Activated T-helper 9 cell treated with anti-CD3 and anti-CD28 coated beads, Interleukin-2, amount 50 U/mL, for 16 hours (primary cell): ENCODE results near the gene ARHGAP25.
A peak's percentile ranks its signal among the peaks of the same experiment; 100 is the strongest.

Experiments used
- DNase-seq: peaks from one replicate; pipeline ENCODE4 v3.0.0-alpha.2; 2020; ENCODE audit warnings: low read depth

ARHGAP25 gene

DNA sequence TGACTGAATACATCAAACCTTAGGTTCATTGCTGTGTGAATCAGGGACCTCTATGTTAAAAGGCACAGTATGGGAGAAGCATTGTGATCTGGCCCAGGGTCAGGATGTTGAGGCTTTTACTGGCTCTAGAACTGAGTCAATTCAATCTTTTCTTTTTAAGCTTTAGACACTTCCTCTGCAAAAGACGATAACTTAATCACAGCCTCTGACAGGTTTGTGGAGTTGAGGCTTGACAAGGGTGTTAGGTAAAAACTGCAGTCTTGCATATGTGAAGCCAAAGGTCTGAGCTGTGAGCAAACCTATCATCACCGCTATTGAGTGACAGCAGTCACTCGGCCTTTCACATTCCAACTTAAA lies 17.3 kb upstream of the ARHGAP25 start:
- no peak for DNase-seq

DNA sequence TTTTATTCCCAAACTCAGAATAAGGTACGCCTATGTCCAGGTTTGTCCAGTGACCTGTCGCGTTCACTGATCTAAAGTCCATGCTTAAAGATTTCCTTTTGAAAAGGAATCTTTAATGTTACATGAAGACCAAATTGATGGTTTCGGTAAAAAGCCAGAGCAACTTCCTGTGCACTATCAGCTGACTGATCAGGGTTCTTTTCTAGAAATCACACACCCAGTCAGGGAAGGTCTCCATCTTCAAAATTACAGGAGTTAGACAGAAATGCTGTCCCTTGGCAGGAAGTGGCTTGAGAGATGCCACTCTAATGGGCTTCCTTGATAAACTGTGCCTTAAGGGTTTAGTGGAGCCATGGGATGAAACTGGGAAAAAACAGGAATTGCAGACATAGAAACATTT lies 14.7 kb upstream of the ARHGAP25 start:
- no peak for DNase-seq

DNA sequence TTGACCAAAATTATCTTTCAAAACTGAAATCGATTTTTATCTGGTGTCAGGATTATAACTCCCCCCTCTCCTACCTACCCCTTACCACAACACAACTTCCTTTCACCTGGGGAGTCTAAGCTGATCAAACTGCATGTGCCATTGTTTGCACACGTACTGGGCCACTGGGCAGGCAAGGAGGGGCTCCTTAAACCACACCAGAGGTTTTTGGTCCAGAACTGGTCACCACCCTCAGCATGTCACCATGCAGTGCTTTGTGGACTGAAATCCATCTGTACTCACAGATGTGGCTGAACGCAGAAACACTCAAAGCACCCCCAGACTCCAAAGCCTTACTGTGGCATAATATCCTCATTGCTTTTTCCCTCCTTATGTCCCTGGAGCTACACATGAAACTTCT lies 13.9 kb upstream of the ARHGAP25 start:
- no peak for DNase-seq

DNA sequence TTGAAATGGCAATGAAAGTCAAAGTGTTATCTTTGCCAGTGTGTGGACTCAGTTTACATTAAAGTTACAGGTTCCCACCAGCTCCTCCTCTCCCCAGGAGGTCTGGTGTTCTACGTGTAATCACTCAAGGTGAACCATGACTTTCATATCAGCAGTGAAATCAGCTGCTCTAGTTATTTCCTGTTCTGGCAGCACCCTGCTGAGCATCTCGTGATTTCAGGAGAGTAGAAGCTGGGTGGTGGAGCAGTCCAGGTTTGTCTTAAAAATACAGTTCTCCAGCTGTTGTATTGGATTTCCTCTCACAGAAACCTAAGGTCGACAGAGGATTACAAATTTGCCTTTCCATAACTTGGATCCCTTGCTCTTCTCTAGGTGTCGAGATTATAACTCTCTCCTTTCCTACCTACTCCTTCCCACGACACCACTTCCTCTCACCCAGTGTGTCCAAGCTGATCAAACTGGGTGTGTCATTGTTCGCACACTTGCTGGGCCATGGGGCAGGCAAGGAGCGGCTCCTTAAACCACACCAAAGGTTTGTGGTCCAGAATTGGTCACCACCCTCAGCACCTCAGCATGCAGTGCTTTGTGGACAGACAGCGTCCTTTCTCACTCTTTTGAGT lies 13.0 kb upstream of the ARHGAP25 start:
- no peak for DNase-seq

DNA sequence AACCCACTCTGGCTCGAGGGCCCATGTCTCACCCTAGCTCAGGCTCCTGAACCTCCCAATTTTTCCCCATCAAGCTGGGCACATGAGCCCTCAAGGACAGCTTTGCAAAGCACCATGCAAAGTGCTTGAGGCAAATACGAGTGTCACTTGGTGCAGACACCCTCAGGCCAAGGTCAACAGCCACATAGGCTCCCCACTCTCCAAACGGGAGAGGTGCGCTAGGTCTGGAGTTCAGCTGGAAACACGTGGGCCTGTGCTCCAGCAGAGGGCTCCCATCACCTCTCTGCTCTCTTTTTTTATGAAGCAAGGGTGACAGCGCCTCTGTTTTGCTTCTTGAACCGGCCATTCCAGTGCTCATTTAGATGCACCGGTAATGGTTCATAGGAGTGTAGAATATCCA lies 11.9 kb upstream of the ARHGAP25 start:
- no peak for DNase-seq

DNA sequence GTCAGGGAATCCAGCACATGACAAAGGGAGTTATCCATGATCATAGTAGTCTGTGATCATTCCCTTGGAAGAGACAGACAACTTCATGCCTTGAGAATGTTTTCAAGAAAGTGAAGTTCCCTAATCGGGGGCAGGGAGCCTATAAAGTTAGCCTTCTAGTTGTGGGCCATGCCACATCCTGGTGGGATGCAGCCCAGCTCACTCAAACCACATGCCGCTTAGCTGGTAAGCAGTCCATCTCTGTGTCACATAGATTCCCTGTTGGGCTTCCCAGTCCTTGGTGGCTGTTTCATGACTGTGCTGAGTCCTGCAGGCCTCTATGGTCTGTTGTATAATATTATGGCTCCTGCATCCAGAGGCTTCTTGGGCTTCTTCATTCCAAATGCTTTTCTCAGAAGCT lies 11.4 kb upstream of the ARHGAP25 start:
- DNase-seq: no peak

DNA sequence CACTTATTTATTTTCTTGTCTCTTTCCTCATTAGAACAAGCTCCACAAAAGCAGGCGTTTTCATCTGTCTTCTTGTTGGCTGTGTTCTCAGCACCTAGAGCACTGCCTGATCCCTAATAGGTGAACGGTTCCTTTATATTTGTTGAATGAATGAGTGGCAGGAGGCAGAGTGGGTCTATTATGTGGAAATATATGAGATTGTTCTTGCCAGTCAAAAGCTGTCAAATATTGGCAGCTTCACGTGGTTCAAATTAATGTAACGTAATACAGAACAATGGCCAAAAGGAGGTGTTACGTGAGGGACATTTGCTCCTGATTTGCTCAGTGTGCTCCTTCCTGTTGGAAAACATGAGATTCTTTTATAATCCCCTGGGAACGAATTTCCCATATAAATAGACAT lies 8.5 kb upstream of the ARHGAP25 start:
- DNase-seq: no peak

DNA sequence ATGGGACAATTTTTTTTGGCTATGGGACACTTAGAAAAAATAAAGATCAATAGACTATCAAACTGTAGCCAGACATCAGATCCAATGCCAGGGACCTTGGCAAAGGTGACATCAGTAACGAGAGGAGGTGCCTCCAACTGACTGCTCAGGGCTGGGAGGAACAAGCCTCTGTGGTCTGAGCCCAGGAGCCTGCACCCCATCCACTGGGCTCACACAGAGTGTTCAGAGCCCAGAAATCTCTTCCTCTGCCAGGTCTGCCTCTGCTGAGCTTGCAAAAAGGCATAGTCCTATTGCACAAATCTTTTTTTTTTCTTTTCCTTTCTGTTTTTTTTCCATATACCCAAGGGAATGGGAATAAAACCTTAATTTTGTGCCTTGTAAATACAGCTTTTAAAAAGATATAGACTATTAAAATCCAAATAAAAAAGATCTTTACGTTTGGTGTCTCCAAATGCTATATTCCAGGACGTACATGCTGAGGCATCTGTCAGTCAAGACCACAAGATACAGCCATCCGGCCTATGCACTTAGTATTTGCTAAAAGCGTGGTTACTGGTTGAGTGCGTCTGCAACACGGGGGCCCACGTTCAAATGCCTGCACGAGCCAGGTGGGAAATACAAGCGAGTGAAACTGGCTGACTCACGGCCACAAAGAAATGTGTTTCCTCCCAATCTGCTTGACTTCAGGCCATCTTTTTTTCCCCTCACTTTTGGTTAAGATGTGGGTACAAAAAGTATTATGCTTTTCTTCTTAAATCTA lies 7.8 kb upstream of the ARHGAP25 start:
- DNase-seq: peak; percentile 73

DNA sequence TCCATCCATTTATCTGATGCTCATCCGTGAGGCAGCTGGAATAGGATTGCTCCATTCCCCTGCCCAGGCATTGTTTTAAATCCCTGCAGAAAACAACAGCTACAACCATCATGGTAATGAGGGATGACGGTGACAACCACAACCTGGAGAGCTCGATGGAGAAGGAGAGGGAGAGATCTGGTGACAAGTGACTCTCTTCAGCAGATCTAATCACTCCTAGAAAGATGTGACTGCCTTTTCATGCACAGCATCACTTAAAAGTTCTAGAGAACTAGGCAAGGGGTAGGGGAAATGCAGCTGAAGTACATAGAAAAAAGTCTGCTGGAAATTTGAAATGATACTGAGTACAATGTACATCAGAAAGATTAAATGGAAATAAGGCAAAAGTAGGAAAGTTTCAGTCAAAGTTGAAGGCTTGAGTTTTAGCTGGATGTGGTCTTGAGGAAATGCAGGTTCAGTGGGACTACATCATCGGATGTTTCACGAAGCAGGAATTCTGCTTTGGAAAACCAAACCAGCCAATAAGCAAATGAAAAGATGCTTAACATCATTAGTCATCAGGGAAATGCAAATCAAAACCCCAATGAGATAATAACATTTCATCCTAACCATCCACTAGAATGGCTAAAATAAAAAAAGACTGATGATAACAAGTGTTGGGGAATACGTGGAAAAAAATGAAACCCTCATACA lies 6.8 kb upstream of the ARHGAP25 start:
- no peak for DNase-seq

DNA sequence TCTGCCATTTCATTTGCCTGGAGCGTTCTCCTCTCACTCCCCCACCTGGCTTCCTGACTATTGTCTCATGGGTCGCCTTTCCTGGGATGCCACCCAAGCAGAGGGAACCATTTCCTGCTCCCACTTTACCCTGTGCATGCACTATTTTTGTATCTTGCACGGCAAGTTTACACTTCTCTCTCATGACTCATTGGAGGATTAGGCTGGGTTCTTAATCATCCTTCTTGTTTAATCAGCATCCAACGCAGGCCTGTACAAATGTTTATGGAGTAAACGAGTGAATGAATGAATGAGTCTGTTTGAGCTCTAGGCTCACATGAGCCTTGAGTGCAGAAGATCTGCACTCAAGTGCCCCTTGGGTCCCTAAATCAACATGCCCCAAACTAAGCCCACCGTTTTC lies 3.8 kb upstream of the ARHGAP25 start:
- DNase-seq: no peak

DNA sequence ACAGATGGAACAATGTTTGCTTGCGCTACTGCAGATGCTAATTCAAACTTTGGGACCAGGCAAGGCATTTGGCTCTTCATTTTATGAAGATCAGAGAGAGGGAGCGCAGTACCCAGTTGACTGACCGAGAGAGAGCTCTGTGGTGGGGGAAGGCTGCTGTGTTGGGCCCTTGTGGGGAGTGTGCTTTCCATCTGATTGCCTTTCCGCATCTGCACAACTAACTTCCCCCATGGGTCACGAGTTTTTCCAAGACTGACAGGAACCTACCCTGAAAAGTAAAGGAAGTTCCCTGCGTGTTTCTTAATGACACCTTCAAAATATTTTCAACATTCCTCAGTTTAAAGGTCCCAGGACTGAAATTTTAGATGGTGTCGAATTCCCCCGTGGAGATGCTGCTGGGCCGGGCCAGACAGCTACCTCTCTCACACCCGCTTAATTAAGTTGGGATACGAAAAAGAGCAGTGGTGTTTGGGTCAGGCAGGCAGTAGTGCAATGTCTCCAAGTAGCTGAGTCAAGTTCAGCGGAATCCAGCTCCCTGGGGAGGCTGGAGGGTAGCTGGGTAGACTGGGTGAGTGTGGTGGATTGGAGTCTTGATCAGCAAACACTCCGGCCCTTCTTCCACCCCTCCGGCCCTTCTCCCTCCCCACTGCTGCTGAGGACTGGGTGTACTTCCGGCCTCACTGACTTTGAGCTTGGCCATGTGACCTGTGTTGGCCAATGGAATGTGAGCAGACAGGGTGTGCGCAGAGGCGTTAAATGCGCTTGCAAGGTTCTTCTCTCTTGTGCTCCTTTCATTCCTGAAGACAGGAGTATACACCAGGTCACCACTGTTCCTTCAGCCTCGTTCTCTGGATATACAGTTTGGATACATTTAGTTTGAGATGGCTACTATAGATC lies 2.3 kb upstream of the ARHGAP25 start:
- no peak for DNase-seq

DNA sequence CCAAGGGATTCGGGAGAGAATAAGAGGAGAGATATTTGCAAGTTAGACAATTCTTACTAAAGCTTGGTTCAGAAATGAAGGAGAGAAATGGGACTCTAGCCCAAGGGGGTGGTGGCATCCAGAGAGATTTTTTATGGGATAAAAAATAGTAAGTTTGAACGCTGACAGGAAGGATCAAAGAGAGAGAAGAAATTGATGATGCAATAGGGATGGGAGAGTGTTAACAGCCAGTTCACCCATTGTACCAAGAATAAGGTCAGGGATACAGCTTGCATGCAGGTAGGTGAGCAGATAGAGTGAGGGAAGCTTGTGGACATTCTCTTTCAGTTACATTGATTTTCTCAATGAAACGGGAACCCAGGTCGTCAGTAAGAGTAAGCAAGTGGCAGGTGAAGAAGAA lies 1.2 kb upstream of the ARHGAP25 start:
- no peak for DNase-seq

DNA sequence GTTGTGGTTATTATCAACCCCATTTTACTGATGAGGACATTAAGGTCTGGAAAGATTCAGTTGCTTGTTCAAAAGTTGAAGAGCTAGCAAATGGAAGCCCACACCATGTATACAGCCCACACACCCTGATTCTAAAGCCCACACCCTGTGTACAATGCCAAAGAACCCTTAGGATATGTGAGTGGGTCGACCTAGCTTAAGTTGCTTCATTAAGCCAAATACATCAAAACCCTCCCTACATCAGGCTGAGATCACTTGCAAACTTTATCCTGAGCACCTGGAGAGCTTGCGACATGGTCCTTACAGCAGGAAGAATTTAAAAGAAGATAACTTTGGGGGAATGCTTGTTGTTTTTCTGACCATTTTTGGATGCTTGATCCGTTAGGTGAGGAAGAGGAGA lies 435 bp upstream of the ARHGAP25 start:
- DNase-seq: no peak

DNA sequence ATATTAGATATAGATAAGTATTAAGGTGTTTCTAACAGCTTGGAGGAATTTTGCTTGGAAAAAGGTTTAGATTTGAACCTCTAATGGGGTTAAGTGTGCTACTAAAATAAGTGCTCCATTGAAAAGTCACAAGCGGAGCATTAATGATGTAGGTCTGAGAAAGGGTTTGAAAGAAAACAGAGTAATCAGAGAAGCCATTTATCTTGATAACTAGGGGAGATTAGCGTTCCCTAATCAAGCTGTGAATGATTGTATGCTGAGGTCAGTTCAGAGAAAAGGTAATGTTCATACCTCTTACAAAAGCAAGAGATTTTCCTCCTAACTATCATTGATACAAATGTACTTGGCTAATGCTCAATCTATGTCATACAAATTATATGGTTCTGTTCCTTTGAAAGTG lies 1.5 kb downstream of the ARHGAP25 start:
- no peak for DNase-seq

DNA sequence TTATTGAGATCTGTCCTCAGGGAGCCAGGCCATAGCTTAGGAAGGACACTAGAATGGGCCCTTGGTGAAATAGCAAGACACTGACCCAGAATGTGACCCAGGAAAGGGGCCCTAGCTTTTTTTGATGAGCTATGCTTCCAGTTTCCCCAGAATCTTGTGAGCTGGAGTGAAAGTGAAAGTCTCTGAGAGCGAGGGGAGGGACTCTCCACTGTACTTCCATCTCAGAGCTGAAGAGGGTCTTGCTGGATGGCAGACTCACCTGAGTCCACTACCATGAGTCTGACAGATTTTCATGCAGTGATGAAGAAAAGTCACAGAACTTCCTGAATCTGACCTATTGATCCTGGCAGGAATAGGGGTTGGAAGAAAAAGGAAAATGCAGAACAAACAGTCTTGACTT lies 3.1 kb downstream of the ARHGAP25 start:
- peak; percentile 28 for DNase-seq

DNA sequence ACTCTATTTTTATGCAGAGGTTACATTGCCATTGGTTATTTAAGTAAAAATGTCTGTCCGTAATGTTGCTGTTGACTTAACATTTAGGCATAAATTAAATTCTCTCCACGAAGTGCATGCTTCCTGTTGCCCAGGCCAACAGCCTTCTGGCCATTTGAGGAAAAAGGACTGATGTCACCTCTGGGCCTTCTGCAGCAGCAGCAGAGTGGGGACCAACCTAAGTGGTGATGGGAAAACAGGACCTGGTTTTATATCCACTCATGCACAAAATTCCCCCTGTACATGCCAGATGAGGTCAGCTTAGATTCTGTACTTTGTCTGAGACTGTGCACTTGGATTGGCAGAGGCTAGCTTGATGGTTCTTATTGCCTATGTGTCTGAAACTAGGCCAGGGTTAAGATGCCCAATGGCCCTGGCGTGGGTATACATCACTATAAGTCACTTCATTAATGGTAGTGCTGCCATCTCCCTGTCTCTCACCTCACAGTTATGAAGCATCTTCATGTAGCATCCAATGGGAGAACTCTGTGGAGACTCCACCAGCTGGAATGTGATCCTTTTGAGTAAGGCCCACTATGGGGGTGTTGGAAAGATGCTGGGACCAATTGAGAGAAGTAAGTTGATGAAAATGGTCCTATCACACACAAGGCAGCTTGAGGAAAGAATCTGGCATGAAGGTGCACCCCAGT lies 4.4 kb downstream of the ARHGAP25 start:
- no peak for DNase-seq

DNA sequence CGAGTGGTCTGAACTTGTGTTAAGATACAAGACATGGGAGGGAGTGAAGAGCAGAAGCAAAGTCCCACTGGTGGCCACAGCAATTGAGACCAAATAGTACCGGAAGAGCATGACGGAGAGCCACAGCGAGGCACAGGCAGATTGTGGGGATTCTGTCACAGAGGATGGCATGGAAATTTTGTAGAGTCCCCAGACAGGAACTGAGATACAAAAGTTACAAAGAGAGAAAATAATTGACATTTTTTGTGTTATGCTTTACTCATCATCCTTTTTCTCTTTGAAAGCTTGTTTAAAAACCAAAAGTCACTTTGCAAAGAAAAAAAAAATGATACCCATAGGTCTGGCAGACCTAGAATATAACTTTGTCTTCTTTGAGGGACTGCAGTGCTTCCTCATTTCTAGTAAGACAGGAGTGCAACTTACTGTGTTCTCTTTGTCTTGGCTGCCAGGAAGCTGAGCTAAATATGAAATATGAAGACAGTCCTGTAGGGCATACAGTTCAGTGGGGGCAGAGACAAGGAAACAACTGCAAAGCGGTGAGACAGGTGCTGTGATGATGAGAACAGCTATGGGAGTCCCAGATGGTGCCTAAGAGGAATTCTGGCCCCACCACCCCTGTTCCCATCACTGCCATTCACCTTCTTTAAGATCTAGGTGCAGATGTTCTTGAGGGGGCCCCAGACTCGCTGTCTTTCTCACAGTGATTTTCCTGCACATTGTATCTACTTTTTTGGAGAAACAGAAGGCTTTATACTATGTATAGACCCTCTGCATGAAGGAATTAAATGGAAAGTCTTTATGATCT lies 5.2 kb downstream of the ARHGAP25 start:
- DNase-seq: no peak

DNA sequence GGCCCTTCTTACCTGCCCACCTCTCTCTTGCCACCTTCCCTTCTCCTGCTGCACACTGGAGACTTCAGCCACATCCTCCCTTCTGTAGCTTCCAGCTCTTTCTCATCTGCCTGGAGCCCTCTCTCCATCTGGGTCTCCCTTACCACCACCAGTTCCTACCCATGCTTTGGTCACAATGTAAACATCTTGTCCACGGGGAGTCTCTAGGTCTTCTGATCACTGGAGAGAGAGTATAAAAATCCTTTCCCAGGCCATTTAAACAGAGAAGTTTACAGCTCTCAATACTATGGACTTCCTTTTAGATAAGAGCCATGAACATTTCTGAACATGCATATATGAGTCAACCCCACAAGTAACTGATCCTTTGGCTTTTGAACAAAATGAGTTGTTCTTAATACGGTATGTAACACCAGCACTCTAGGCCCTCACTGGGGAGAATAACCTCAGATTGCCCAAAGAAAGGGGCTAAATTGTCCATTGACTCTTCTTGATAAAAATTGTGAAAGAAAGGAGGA lies 5.8 kb downstream of the ARHGAP25 start:
- no peak for DNase-seq

DNA sequence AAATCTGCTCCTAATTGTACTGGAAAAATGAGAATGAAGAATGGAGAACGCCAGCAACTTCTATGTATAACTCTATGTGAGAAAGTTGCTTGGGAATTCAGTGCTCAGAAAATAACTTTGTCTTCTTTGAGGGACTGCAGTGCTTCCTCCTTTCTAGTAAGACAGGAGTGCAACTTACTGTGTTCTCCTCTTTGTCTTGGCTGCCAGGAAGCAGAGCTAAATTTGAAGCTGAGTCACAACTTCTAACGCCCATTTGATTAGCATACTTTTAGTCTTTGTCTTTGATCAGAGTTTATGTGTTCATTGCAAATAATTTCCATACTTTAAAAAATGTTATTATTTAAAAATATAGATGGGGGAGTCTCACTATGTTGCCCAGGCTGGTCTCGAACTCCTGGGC lies 6.6 kb downstream of the ARHGAP25 start:
- no peak for DNase-seq

DNA sequence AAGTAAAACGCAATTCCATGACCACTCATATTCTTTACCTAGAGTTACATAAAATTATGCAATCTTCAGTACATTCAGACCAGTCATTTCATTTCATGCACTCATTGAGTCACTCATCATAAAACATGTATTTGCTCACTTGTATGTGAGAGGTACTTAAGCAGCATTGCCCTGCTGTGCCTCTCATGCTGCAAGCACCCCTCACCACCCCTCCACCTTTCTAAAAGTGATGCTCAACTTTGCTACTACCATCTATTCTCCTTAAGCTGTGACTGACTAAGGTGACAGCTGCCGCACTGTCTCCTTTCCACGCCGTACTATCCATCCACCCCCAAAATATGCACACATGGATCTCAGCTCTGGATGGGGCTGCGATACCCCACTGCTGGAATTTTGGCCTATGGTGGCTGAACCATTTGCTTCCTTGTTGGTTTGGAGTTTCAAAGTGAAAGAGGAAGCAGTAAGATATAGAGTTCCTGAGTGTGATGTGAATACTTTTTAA lies 7.2 kb downstream of the ARHGAP25 start:
- no peak for DNase-seq
